Cardiac muscle cell (in vitro differentiated cells and primary cell): Measurements from ENCODE around the gene CREM. TPM values are rescaled to one million over a fixed set of nuclear protein-coding genes. Genes with fewer than 3 reads are reported as not detected.
A peak's percentile ranks its signal among the peaks of the same experiment; 100 is the strongest.

ENCODE experiments used
- DNase-seq, 2 donors: peaks; one replicate each; pipeline versions ENCODE4 v3.0.0 to v3.0.0-alpha.2; 2010 to 2017; ENCODE audit warnings: low read depth in 1 of 2, low spot score in 1 of 2
- H3K27ac ChIP-seq: fragments of 200-600 bp; sonication (generic); 2 replicates; pipeline ENCODE4 v1.5.1; 2016
- H3K27me3 ChIP-seq: fragments of 200-600 bp; sonication (generic); 2 replicates; pipeline ENCODE4 v1.6.0; 2016; ENCODE audit warnings: control low read depth
- H3K36me3 ChIP-seq: fragments of 200-600 bp; sonication (generic); 2 replicates; pipeline ENCODE4 v1.5.1; 2016; ENCODE audit warnings: control low read depth
- H3K4me1 ChIP-seq: fragments of 200-600 bp; sonication (generic); 2 replicates; pipeline ENCODE4 v1.8.1; 2017; ENCODE audit warnings: low read depth, mild to moderate bottlenecking, mixed run types
- H3K4me3 ChIP-seq: fragments of 200-600 bp; sonication (generic); 2 replicates; pipeline ENCODE4 v1.5.1; 2016; ENCODE audit warnings: mild to moderate bottlenecking
- H3K9me3 ChIP-seq: fragments of 200-600 bp; sonication (generic); 2 replicates; pipeline ENCODE4 v1.5.1; 2017; ENCODE audit warnings: low read depth, mild to moderate bottlenecking, control low read depth
- polyA plus RNA-seq: library from polyadenylated mRNA; unstranded; fragments of >200 nt; fragmentation: Nextera tagmentation; extraction: Ambion mirVana; gene quantifications from 2 replicates; pipeline ENCODE4 v1.2.1, GENCODE V29; 2016
- total RNA-seq: library from RNA; depleted of rRNA; stranded (reverse); fragments of >200 nt; gene quantifications from 2 replicates; pipeline ENCODE4 v1.2.3, GENCODE V29; 2016
- TF ChIP-seq, protein P1 (sequence below): IDR thresholded peaks from 2 replicates; pipeline ENCODE4 v1.5.1; 2012; ENCODE audit warnings: low read depth, mild to moderate bottlenecking, low read length

The CREM gene
- total and polyA plus RNA-seq, 2 experiments from 2014 or later = 415 to 486 TPM

DNA sequence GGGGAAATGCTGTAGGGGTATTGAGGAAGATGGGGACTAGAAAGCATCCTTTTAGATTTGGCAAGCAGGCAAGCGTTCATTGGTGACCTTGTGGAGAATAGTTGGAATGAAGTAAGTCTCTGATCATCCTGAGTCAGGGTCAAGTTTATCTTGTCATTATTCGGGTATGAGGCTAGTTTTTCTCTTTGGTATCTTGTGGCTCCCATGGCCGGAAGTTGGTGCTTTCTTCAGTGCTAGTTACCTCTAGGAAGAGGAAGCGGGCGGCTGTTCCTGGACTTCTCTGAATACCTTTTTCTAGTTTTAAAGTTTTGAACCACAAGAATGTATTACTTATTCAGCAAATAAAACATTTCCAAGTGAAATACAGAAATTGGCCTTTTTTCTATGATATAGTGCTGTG is 9.2 kb downstream of the CREM start:
- Histone ChIP-seq H3K36me3 (no peaks in the 10 kb centered on the region), H3K27me3 (no peaks in the 10 kb centered on the region), H3K4me1 (peaks cover 48% of the 10 kb centered on the region), H3K27ac (peak overlapping the region; percentile 69), H3K4me3 (no peak overlapping the region), H3K9me3 (no peaks in the 10 kb centered on the region)
- TF ChIP-seq, protein P1, sequence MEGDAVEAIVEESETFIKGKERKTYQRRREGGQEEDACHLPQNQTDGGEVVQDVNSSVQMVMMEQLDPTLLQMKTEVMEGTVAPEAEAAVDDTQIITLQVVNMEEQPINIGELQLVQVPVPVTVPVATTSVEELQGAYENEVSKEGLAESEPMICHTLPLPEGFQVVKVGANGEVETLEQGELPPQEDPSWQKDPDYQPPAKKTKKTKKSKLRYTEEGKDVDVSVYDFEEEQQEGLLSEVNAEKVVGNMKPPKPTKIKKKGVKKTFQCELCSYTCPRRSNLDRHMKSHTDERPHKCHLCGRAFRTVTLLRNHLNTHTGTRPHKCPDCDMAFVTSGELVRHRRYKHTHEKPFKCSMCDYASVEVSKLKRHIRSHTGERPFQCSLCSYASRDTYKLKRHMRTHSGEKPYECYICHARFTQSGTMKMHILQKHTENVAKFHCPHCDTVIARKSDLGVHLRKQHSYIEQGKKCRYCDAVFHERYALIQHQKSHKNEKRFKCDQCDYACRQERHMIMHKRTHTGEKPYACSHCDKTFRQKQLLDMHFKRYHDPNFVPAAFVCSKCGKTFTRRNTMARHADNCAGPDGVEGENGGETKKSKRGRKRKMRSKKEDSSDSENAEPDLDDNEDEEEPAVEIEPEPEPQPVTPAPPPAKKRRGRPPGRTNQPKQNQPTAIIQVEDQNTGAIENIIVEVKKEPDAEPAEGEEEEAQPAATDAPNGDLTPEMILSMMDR = no peak
- DNase-seq = no peak

DNA sequence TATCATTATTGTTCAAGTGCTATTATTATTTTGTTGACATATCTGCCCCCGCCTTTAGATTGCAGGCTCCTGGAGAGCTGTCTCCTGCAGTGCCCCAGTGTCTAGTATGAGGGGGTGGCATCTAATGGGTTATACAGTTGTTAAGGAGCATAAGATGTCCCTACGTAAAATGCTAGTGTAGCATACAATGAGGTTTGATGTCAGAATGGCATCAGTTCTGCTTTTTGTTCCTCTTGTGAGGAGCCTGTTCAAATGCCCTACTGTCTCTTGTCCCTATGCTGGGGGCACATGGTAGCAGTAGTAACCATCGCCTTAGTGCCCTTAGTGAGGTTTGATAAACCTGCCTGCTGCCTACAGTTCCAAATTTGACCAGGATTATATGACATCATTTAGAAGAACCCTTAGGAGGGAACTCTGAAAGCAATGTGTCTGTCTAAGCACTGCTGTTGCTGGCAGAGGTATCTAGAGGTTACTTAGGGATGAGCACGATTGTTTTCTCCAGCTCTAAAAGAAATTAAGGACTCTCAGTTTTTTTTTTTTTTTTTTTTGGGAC is 9.7 kb downstream of the CREM start:
- DNase-seq = no peak
- peak overlapping the region; percentile 69 for H3K27ac ChIP-seq
- no peaks in the 10 kb centered on the region for H3K27me3 ChIP-seq
- no peak overlapping the region for H3K4me3 ChIP-seq
- TF ChIP-seq, protein P1 = no peak
- no peaks in the 10 kb centered on the region for H3K36me3 ChIP-seq
- peaks cover 50% of the 10 kb centered on the region for H3K4me1 ChIP-seq
- H3K9me3 ChIP-seq = no peaks in the 10 kb centered on the region

DNA sequence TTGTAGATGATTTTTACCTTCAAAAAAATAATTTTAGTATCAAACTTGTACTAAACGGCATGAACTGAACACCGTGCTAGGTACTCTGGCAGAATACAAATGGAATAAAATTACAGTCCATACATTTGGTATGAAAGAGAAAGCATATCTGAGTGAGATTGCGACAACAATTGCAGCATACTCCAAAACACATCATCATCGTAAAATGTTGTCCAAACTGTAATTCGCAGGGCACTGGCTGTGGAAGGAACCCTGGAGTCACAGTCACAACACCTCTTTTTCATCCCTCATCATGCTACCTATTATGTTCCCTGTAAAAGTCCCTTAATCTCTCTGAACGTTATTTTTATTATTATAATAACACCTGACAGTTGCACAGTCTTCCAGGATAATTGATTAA is 13.5 kb downstream of the CREM start:
- Histone ChIP-seq H3K9me3 (no peaks in the 10 kb centered on the region), H3K4me1 (peaks cover 39% of the 10 kb centered on the region), H3K27me3 (no peaks in the 10 kb centered on the region), H3K27ac (peak overlapping the region; percentile 88), H3K4me3 (no peak overlapping the region), H3K36me3 (no peaks in the 10 kb centered on the region)
- TF ChIP-seq, protein P1 = no peak
- peak in 1 of 2 donors; percentile 16 for DNase-seq

GRCh38 chr10:35140727-35141126 is 14.1 kb downstream of the CREM start:
- Histone ChIP-seq H3K27me3 (no peaks in the 10 kb centered on the region), H3K27ac (peak overlapping the region; percentile 88), H3K9me3 (no peaks in the 10 kb centered on the region), H3K36me3 (no peaks in the 10 kb centered on the region), H3K4me1 (peaks cover 40% of the 10 kb centered on the region), H3K4me3 (no peak overlapping the region)
- TF ChIP-seq, protein P1 = no peak
- DNase-seq = peak in 1 of 2 donors; percentile 18

- no peak overlapping the region for H3K4me3 ChIP-seq
- no peaks in the 10 kb centered on the region for H3K27me3 ChIP-seq
- H3K36me3 ChIP-seq = peaks cover 4% of the 10 kb centered on the region
- DNase-seq = no peak
- TF ChIP-seq, protein P1 = no peak
- no peaks in the 10 kb centered on the region for H3K9me3 ChIP-seq
- peak overlapping the region; percentile 96 for H3K27ac ChIP-seq
- peaks cover 89% of the 10 kb centered on the region for H3K4me1 ChIP-seq
Measured at GRCh38 chr10:35150308-35150707, 23.7 kb downstream of the CREM start.
